Astrocyte of the spinal cord (primary cell): ENCODE data around the gene CGA.
A peak's percentile ranks its signal among the peaks of the same experiment; 100 is the strongest.

ENCODE experiments used
- DNase-seq: peaks from one replicate; pipeline ENCODE4 v3.0.0; 2011; ENCODE audit warnings: low read depth, low spot score
- H3K4me3 ChIP-seq: 2 replicates; pipeline ENCODE4 v1.5.1; 2011; ENCODE audit warnings: low read depth, mild to moderate bottlenecking, low read length, moderate library complexity
- in situ Hi-C: cut with HindIII; loops from 2 replicates; pipeline ENCODE4 v1.10.0; 2017; ENCODE audit warnings: low sequenced_read_pairs
- TF ChIP-seq, protein P1 (sequence below): IDR thresholded peaks from 2 replicates; pipeline ENCODE4 v1.5.1; 2012; ENCODE audit warnings: low read depth, mild to moderate bottlenecking, low read length, inconsistent platforms

CGA gene

GRCh38 chr6:87078983-87079616 is 15.8 kb downstream of the CGA start:
- H3K4me3 ChIP-seq = no peak overlapping the region
- in situ Hi-C loops = no loop called here
- TF ChIP-seq, protein P1, sequence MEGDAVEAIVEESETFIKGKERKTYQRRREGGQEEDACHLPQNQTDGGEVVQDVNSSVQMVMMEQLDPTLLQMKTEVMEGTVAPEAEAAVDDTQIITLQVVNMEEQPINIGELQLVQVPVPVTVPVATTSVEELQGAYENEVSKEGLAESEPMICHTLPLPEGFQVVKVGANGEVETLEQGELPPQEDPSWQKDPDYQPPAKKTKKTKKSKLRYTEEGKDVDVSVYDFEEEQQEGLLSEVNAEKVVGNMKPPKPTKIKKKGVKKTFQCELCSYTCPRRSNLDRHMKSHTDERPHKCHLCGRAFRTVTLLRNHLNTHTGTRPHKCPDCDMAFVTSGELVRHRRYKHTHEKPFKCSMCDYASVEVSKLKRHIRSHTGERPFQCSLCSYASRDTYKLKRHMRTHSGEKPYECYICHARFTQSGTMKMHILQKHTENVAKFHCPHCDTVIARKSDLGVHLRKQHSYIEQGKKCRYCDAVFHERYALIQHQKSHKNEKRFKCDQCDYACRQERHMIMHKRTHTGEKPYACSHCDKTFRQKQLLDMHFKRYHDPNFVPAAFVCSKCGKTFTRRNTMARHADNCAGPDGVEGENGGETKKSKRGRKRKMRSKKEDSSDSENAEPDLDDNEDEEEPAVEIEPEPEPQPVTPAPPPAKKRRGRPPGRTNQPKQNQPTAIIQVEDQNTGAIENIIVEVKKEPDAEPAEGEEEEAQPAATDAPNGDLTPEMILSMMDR = peak; percentile 99
- peak; percentile 61 for DNase-seq

DNA sequence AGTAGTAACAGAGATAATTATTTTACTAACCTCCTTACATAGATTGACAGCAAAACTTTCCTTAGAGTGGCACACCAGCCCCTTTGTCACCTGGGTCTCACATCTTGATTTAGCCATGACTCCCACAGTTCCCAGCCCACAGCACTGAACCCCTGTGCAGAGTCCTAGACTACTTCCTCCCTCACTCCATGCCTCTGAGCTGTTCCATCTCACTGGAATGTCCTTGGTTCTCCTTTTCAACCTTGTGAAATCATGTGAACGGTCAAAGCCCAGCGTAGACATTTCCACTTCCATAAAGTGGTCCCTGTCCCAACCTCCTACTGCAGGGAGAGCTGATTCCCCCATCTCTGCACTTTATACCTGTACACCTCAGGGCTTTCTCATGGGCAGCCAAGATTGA is 19.7 kb downstream of the CGA start:
- DNase-seq = no peak
- in situ Hi-C loops = no loop called here
- no peak overlapping the region for H3K4me3 ChIP-seq
- TF ChIP-seq, protein P1 = no peak

GRCh38 chr6:87074101-87074621 is 20.7 kb downstream of the CGA start:
- TF ChIP-seq, protein P1 = no peak
- in situ Hi-C loops = no loop called here
- H3K4me3 ChIP-seq = no peak overlapping the region
- no peak for DNase-seq

DNA sequence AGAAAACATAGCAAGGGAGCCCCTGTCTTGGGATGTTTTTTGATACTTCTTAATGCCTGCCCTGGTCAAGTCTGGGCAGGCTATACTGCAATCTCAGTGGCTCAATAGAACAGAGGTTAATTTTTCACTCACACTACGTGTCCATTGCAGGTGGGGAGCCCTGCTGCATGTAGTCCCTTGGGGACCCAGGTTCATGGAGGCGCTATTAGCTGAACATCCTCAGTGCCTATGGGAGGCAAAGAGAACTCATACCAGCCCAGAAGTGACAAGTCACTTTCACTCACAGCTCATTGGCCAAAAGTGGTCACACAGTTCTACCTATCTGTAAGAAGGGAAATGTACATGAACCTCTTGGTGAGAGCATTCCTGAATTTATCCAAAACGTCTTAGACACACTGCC is 23.2 kb downstream of the CGA start:
- in situ Hi-C loops = no loop called here
- no peak overlapping the region for H3K4me3 ChIP-seq
- no peak for DNase-seq
- TF ChIP-seq, protein P1 = no peak

DNA sequence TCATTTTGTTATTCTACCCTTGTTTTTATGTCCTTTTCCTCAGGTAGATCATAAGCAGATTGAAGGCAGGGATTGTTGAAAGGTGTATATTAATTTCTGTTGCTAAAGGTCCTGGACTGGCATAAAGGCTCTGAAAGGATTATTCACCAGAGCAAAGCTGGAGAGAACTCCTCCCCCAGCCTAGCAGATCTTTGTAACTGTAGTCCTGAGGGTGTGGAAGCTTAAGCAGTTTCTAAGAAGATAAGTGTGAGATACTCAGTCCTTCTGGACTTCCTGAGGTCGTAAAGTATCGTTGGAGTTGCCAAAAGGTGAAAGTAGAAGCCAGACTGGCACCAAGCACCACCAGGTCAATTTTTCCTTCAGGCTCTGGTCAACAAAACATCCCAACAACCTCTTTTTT is 24.2 kb downstream of the CGA start:
- TF ChIP-seq, protein P1 = no peak
- no peak overlapping the region for H3K4me3 ChIP-seq
- in situ Hi-C loops = no loop called here
- DNase-seq = no peak

GRCh38 chr6:87068795-87069194 is 26.1 kb downstream of the CGA start:
- TF ChIP-seq, protein P1 = no peak
- in situ Hi-C loops = no loop called here
- DNase-seq = no peak
- no peak overlapping the region for H3K4me3 ChIP-seq
